Upper lobe of left lung (tissue), 6 donors: Measurements from ENCODE around the gene CDHR3. TPM values are rescaled to one million over a fixed set of nuclear protein-coding genes. Genes with fewer than 3 reads are reported as not detected.

Experiments used
- ATAC-seq, 2 donors: fragments of 200-7000 bp; cut with Tn5 transposase; one replicate each; pipeline ENCODE4 v1.9.1; 2022; ENCODE audit warnings: mild to moderate bottlenecking in 2 of 2, moderate library complexity in 2 of 2; ENCODE audit not compliant: low FRiP score in 2 of 2
- DNase-seq, 2 donors: peaks; one replicate each; pipeline ENCODE4 v3.0.0-alpha.2; 2019 to 2020
- H3K27ac ChIP-seq, 4 donors: fragments of 200-600 bp; sonication (generic); one replicate each; pipeline ENCODE4 v1.5.1; 2016 to 2019
- H3K27me3 ChIP-seq, 4 donors: fragments of 200-600 bp; sonication (generic); one replicate each; pipeline ENCODE4 v1.5.1; 2017 to 2019
- H3K36me3 ChIP-seq, 4 donors: fragments of 200-600 bp; sonication (generic); one replicate each; pipeline ENCODE4 v1.5.1; 2016 to 2019
- H3K4me1 ChIP-seq, 4 donors: fragments of 200-600 bp; sonication (generic); one replicate each; pipeline ENCODE4 v1.5.1; 2018 to 2019
- H3K4me3 ChIP-seq, 4 donors: fragments of 200-600 bp; sonication (generic); one replicate each; pipeline ENCODE4 v1.5.1; 2017 to 2019; ENCODE audit warnings: mild to moderate bottlenecking in 2 of 4, moderate library complexity in 1 of 4
- H3K9me3 ChIP-seq, 4 donors: fragments of 200-600 bp; sonication (generic); one replicate each; pipeline ENCODE4 v1.5.1; 2018 to 2019
- EP300 ChIP-seq, 4 donors: sonication (generic); formaldehyde crosslinking; IDR thresholded peaks; one replicate each; pipeline ENCODE4 v1.5.1; 2017; ENCODE audit warnings: antibody characterized with exemption in 4 of 4, control low read depth in 2 of 4
- POLR2A ChIP-seq, 4 donors: fragments of 450-650 bp; IDR thresholded peaks; one replicate each; pipeline ENCODE4 v1.5.1; 2016 to 2017; ENCODE audit warnings: antibody characterized with exemption in 4 of 4, mild to moderate bottlenecking in 2 of 4
- POLR2AphosphoS5 ChIP-seq, 2 donors: sonication (generic); formaldehyde crosslinking; IDR thresholded peaks; one replicate each; pipeline ENCODE4 v1.5.1; 2017; ENCODE audit warnings: antibody characterized with exemption in 2 of 2
- WGBS, 2 donors: methylation state at CpG; one replicate each; pipeline ENCODE4 v1.1.5; 2017 to 2018; 5-methylcytosine and 5-hydroxymethylcytosine counted together
- total RNA-seq, 6 donors: library from RNA; depleted of rRNA in 4 of 6; stranded (reverse); fragments of >200 nt in 4 of 6; gene quantifications; one replicate each; pipeline versions ENCODE4 v1.1.0 to v1.2.1, GENCODE V29; 2016 to 2021
- TF ChIP-seq, protein P1 (sequence below), 6 experiments: fragments of 450-650 bp in 4 of 6; fragments of 200-600 bp in 2 of 6; sonication (generic) in 2 of 6; IDR thresholded peaks; one replicate each; pipeline ENCODE4 v1.5.1; 2016 to 2019; ENCODE audit warnings: antibody characterized with exemption in 6 of 6
- donor health status: DM: no; HTN: no; CAD: no; lungs with moderate emphysema.
- donor health status: DM: no; HTN: yes; CAD: no; lungs with severe emphysema.

CDHR3 gene
- total RNA-seq, 6 donors from 2014 or later = 2.6 to 148 (median 32.8) TPM

GRCh38 chr7:106045139-106045538, 82.1 kb downstream of the CDHR3 start:
- Histone ChIP-seq H3K36me3 (no peaks in the 10 kb centered on the region), H3K27me3 (no peaks in the 10 kb centered on the region), H3K27ac (no peak overlapping the region), H3K9me3 (no peaks in the 10 kb centered on the region), H3K4me1 (peaks cover 8 to 18% (median 12%) of the 10 kb centered on the region in 4 donors), H3K4me3 (no peak overlapping the region)
- TF ChIP-seq, protein P1, sequence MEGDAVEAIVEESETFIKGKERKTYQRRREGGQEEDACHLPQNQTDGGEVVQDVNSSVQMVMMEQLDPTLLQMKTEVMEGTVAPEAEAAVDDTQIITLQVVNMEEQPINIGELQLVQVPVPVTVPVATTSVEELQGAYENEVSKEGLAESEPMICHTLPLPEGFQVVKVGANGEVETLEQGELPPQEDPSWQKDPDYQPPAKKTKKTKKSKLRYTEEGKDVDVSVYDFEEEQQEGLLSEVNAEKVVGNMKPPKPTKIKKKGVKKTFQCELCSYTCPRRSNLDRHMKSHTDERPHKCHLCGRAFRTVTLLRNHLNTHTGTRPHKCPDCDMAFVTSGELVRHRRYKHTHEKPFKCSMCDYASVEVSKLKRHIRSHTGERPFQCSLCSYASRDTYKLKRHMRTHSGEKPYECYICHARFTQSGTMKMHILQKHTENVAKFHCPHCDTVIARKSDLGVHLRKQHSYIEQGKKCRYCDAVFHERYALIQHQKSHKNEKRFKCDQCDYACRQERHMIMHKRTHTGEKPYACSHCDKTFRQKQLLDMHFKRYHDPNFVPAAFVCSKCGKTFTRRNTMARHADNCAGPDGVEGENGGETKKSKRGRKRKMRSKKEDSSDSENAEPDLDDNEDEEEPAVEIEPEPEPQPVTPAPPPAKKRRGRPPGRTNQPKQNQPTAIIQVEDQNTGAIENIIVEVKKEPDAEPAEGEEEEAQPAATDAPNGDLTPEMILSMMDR (IDR thresholded peaks at IDR 0.05) = no peak
- TF ChIP-seq POLR2A (IDR thresholded peaks at IDR 0.05) (no peak), EP300 (IDR thresholded peaks at IDR 0.05) (no peak)
- no peak for DNase-seq
- WGBS, 2 donors = 68 to 78% methylated on average over 2 of the region's 2 CpGs
- ATAC-seq = no peak

- Histone ChIP-seq H3K4me1 (peaks cover 9 to 21% (median 13%) of the 10 kb centered on the region in 4 donors), H3K9me3 (no peaks in the 10 kb centered on the region), H3K36me3 (no peaks in the 10 kb centered on the region), H3K27me3 (no peaks in the 10 kb centered on the region), H3K27ac (no peak overlapping the region), H3K4me3 (no peak overlapping the region)
- ATAC-seq (no peak), DNase-seq (no peak)
- no peak for TF ChIP-seq POLR2AphosphoS5 (IDR thresholded peaks at IDR 0.05)
- no peak for TF ChIP-seq EP300 (IDR thresholded peaks at IDR 0.05)
- no peak for TF ChIP-seq POLR2A (IDR thresholded peaks at IDR 0.05)
- TF ChIP-seq, protein P1 (IDR thresholded peaks at IDR 0.05) = no peak
- 65 to 81% methylated on average over 1 of the region's 1 CpG for WGBS, 2 donors
Measured at GRCh38 chr7:106045586-106045985, 82.5 kb downstream of the CDHR3 start.

DNA sequence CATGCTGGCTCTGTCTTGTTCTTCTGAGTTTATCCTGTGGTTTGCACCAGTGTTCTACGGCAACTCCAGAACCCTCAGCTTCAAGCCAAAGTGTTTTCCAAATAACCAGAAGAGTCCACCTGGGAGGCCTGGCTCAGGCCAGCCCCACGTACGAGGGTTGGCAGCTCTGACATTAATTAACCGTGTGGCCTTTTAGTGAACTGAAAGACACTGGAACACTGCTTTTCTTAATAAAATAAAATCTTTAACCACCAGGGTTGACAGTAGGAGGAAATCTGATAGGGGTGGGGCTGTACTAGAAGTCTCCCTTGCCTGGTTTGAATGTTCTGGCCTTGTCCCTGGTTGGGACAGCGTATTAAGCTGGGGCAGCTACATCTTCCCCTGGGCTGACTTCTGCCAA, 84.1 kb downstream of the CDHR3 start:
- Histone ChIP-seq H3K36me3 (no peaks in the 10 kb centered on the region), H3K4me3 (no peak overlapping the region), H3K9me3 (no peaks in the 10 kb centered on the region), H3K27me3 (no peaks in the 10 kb centered on the region), H3K27ac (no peak overlapping the region), H3K4me1 (peaks cover 4 to 14% (median 10%) of the 10 kb centered on the region in 4 donors)
- no peak for ATAC-seq
- TF ChIP-seq EP300 (IDR thresholded peaks at IDR 0.05) (no peak), POLR2A (IDR thresholded peaks at IDR 0.05) (no peak)
- DNase-seq = no peak
- WGBS, 2 donors = 68 to 85% methylated on average over 5 of the region's 5 CpGs

DNA sequence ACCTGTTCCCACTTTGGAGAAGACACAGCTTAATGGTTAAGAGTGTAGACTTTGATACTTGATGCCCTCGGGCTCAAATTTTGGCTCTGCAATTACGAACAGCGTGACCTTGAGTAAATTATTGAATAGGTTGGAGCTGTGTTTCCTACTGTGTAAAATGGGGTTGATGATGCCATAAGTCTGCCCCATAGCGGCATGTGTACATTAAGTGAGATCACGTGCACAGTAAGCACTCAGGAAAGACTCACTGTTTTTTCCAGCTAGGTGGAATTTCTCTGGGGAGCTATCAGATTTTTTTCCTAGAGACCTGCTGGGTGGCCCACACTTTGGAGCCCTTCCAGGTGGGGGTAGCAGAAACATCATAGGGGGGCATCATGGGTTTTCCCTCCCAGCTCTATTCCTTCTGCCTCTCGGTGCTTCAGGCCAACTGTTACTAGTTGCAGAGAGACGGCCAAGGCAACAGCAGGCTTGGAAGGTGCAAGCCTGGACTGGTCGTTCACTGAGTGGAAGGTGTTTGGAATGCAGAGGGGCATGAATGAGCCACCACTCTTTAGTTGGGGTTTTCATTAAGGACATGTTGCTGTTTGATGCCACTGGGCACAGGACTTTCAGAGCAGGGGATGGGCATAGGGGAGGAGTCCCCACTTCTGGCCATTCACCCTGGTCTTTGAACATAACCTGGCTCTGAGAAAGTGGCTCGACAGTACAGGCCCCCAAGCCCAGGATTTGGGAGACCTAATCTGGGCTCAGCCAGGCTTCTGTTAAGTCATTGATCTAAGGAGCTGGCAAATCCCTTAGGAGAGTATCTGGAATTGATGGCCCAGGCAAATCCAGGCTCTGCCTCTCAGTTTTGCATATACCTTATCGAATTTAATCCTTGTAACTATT, 85.0 kb downstream of the CDHR3 start:
- WGBS, 2 donors = 85 to 91% methylated on average over 10 of the region's 10 CpGs
- DNase-seq = no peak
- Histone ChIP-seq H3K4me3 (no peak overlapping the region), H3K27me3 (no peaks in the 10 kb centered on the region), H3K36me3 (no peaks in the 10 kb centered on the region), H3K9me3 (no peaks in the 10 kb centered on the region), H3K27ac (no peak overlapping the region), H3K4me1 (peaks cover 0 to 6% (median 2%) of the 10 kb centered on the region in 4 donors)
- ATAC-seq = no peak
- TF ChIP-seq POLR2AphosphoS5 (IDR thresholded peaks at IDR 0.05) (no peak), POLR2A (IDR thresholded peaks at IDR 0.05) (no peak), EP300 (IDR thresholded peaks at IDR 0.05) (no peak)
- TF ChIP-seq, protein P1 (IDR thresholded peaks at IDR 0.05) = no peak

- 92 to 100% methylated on average over 1 to 2 of the region's 2 CpGs for WGBS, 2 donors
- Histone ChIP-seq H3K4me3 (no peak overlapping the region), H3K27ac (no peak overlapping the region), H3K27me3 (no peaks in the 10 kb centered on the region), H3K4me1 (peaks cover 0 to 6% (median 2%) of the 10 kb centered on the region in 4 donors), H3K9me3 (no peaks in the 10 kb centered on the region), H3K36me3 (no peaks in the 10 kb centered on the region)
- DNase-seq = no peak
- ATAC-seq = no peak
- TF ChIP-seq POLR2A (IDR thresholded peaks at IDR 0.05) = no peak
- TF ChIP-seq EP300 (IDR thresholded peaks at IDR 0.05) = no peak
- TF ChIP-seq, protein P1 (IDR thresholded peaks at IDR 0.05) = no peak
- TF ChIP-seq POLR2AphosphoS5 (IDR thresholded peaks at IDR 0.05) = no peak
Measured at GRCh38 chr7:106048706-106049020, 85.6 kb downstream of the CDHR3 start.
